Liver (tissue), 9 donors: Measurements from ENCODE around the gene ABHD6. TPM values are rescaled to one million over a fixed set of nuclear protein-coding genes. Genes with fewer than 3 reads are reported as not detected.

Source experiments
- DNase-seq: peaks from one replicate; pipeline ENCODE4 v3.0.0-alpha.2; 2017; ENCODE audit warnings: low spot score
- H3K27ac ChIP-seq, 2 donors: one replicate each; pipeline ENCODE4 v1.7.0; 2013; ENCODE audit warnings: inconsistent platforms in 2 of 2, low read length in 2 of 2, control low read depth in 1 of 2, low read depth in 1 of 2, mild to moderate bottlenecking in 1 of 2
- H3K27me3 ChIP-seq, 4 donors: one replicate each; pipeline versions ENCODE4 v1.6.1 to v1.7.0; 2013; ENCODE audit warnings: low read length in 3 of 4, inconsistent platforms in 1 of 4, mild to moderate bottlenecking in 1 of 4, moderate library complexity in 1 of 4; ENCODE audit not compliant: control insufficient read depth in 4 of 4, insufficient read depth in 4 of 4
- H3K36me3 ChIP-seq, 4 donors: one replicate each; pipeline versions ENCODE4 v1.6.1 to v1.7.0; 2013; ENCODE audit warnings: low read length in 3 of 4, mild to moderate bottlenecking in 3 of 4, low read depth in 1 of 4, moderate library complexity in 1 of 4; ENCODE audit not compliant: control insufficient read depth in 4 of 4, insufficient read depth in 3 of 4
- H3K4me1 ChIP-seq, 4 donors: one replicate each; pipeline versions ENCODE4 v1.6.1 to v1.7.0; 2013; ENCODE audit warnings: low read length in 3 of 4, mild to moderate bottlenecking in 3 of 4, moderate library complexity in 1 of 4; ENCODE audit not compliant: control insufficient read depth in 4 of 4, insufficient read depth in 4 of 4
- H3K4me3 ChIP-seq, 3 donors: one replicate each; pipeline versions ENCODE4 v1.6.1 to v1.7.0; 2013; ENCODE audit warnings: low read length in 3 of 3, control low read depth in 1 of 3, low read depth in 1 of 3, mild to moderate bottlenecking in 1 of 3
- H3K9ac ChIP-seq, 2 donors: one replicate each; pipeline ENCODE4 v1.7.0; 2013; ENCODE audit warnings: low read length in 2 of 2, mild to moderate bottlenecking in 2 of 2, moderate library complexity in 2 of 2, control low read depth in 1 of 2, low read depth in 1 of 2
- H3K9me3 ChIP-seq, 4 donors: one replicate each; pipeline versions ENCODE4 v1.6.1 to v1.7.0; 2013; ENCODE audit warnings: low read length in 3 of 4; ENCODE audit not compliant: control insufficient read depth in 4 of 4
- ATF3 ChIP-seq: IDR thresholded peaks from 2 replicates; pipeline ENCODE4 v1.6.1; 2016; ENCODE audit warnings: antibody characterized with exemption
- CTCF ChIP-seq: fragments of 150-350 bp; IDR thresholded peaks from 2 replicates; pipeline ENCODE4 v1.5.1; 2017; ENCODE audit warnings: improper control_type of control experiment, low read depth, low read length; ENCODE audit not compliant: missing input control
- EGR1 ChIP-seq, 2 donors: IDR thresholded peaks; 2 replicates each; pipeline ENCODE4 v1.6.1; 2016 to 2018; ENCODE audit warnings: antibody characterized with exemption in 2 of 2, low read depth in 2 of 2
- FOXA1 ChIP-seq: IDR thresholded peaks from 2 replicates; pipeline ENCODE4 v1.6.1; 2016; ENCODE audit warnings: antibody characterized with exemption
- GABPA ChIP-seq, 2 donors: IDR thresholded peaks in 1 of 2; conservative IDR thresholded peaks in 1 of 2; 2 replicates each; pipeline ENCODE4 v1.6.1; 2016; ENCODE audit warnings: antibody characterized with exemption in 2 of 2, mild to moderate bottlenecking in 1 of 2, moderate library complexity in 1 of 2
- HNF4A ChIP-seq, 2 donors: conservative IDR thresholded peaks; 2 replicates each; pipeline ENCODE4 v1.6.1; 2016; ENCODE audit warnings: antibody characterized with exemption in 2 of 2, mild to moderate bottlenecking in 2 of 2
- HNF4G ChIP-seq: IDR thresholded peaks from 2 replicates; pipeline ENCODE4 v1.6.1; 2016; ENCODE audit warnings: antibody characterized with exemption
- NR2F2 ChIP-seq: IDR thresholded peaks from 2 replicates; pipeline ENCODE4 v1.6.1; 2016; ENCODE audit warnings: antibody characterized with exemption
- RAD21 ChIP-seq, 2 donors: IDR thresholded peaks; 2 replicates each; pipeline ENCODE4 v1.6.1; 2016; ENCODE audit warnings: antibody characterized with exemption in 2 of 2, mild to moderate bottlenecking in 2 of 2
- REST ChIP-seq: IDR thresholded peaks from 2 replicates; pipeline ENCODE4 v1.6.1; 2016; ENCODE audit warnings: antibody characterized with exemption, mild to moderate bottlenecking
- RXRA ChIP-seq, 2 donors: IDR thresholded peaks; 2 replicates each; pipeline ENCODE4 v1.6.1; 2017 to 2018; ENCODE audit warnings: antibody characterized with exemption in 2 of 2, mild to moderate bottlenecking in 1 of 2
- SP1 ChIP-seq: IDR thresholded peaks from 2 replicates; pipeline ENCODE4 v1.6.1; 2018; ENCODE audit warnings: antibody characterized with exemption, mild to moderate bottlenecking
- YY1 ChIP-seq: IDR thresholded peaks from 2 replicates; pipeline ENCODE4 v1.6.1; 2016; ENCODE audit warnings: antibody characterized with exemption, mild to moderate bottlenecking
- ZBTB33 ChIP-seq: IDR thresholded peaks from 2 replicates; pipeline ENCODE4 v1.6.1; 2016; ENCODE audit warnings: antibody characterized with exemption
- WGBS: extraction: QIAGEN DNeasy Blood & Tissue Kit; methylation state at CpG from one replicate; pipeline ENCODE4 v1.1.7; 2013; 5-methylcytosine and 5-hydroxymethylcytosine counted together
- polyA plus RNA-seq, 2 donors: library from polyadenylated mRNA; stranded (reverse) in 1 of 2; unstranded in 1 of 2; fragments of 200-250 nt in 1 of 2; fragments of >200 nt in 1 of 2; fragmentation: Nextera tagmentation in 1 of 2; extraction: Ambion mirVana in 1 of 2; gene quantifications; one replicate each; pipeline versions ENCODE4 v1.2.1 to v1.2.3, GENCODE V29; 2013 to 2015
- total RNA-seq, 2 donors: library from RNA; depleted of rRNA; stranded (reverse); fragments of >200 nt; gene quantifications; one replicate each; pipeline ENCODE4 v1.2.3, GENCODE V29; 2014
- donor health status: healthy.
- donor health status: healthy.
- donor health status: healthy.
- donor health status: healthy.
- donor health status: healthy.

The ABHD6 gene
- total and polyA plus RNA-seq, 4 donors, result 19.8 to 60.9 (median 38.3) TPM

- H3K36me3 ChIP-seq, result peaks cover 13 to 41% (median 29%) of the 10 kb centered on the region in 4 donors
- TF ChIP-seq RXRA (IDR thresholded peaks at IDR 0.05) (no peak), REST (no peak), CTCF (no peak), HNF4G (no peak), ATF3 (no peak), ZBTB33 (no peak), RAD21 (IDR thresholded peaks at IDR 0.05) (no peak)
- no peaks in the 10 kb centered on the region for H3K27me3 ChIP-seq
- H3K9me3 ChIP-seq, result no peaks in the 10 kb centered on the region
- no peak overlapping the region for H3K4me3 ChIP-seq
- H3K4me1 ChIP-seq, result no peaks in the 10 kb centered on the region
- 91% methylated on average over 7 of the region's 7 CpGs for WGBS
- no peak overlapping the region for H3K27ac ChIP-seq
- no peak overlapping the region for H3K9ac ChIP-seq
- no peak for DNase-seq
Measured at GRCh38 chr3:58285334-58285733, 47.7 kb downstream of the ABHD6 start.

GRCh38 chr3:58287354-58287753, 49.8 kb downstream of the ABHD6 start:
- TF ChIP-seq ZBTB33 (no peak), SP1 (no peak), GABPA (IDR thresholded peaks at IDR 0.05 in 1 of 2, conservative IDR thresholded peaks at IDR 0.05 in 1 of 2) (no peak), EGR1 (IDR thresholded peaks at IDR 0.05; ENCODE audit: low read depth in 2 of 2) (no peak), YY1 (no peak), RXRA (IDR thresholded peaks at IDR 0.05) (no peak), REST (no peak), NR2F2 (no peak), HNF4A (conservative IDR thresholded peaks at IDR 0.05) (no peak), FOXA1 (no peak), CTCF (no peak)
- no peaks in the 10 kb centered on the region for H3K9me3 ChIP-seq
- no peak overlapping the region for H3K27ac ChIP-seq
- no peaks in the 10 kb centered on the region for H3K4me1 ChIP-seq
- DNase-seq, result no peak
- WGBS, result 96% methylated on average over 6 of the region's 6 CpGs
- no peak overlapping the region for H3K4me3 ChIP-seq
- H3K9ac ChIP-seq, result no peak overlapping the region
- H3K27me3 ChIP-seq, result no peaks in the 10 kb centered on the region
- peaks cover 11 to 39% (median 25%) of the 10 kb centered on the region in 4 donors for H3K36me3 ChIP-seq
